Astrocyte of the spinal cord (primary cell): Measurements from ENCODE around the gene SWT1.

Experiments
- DNase-seq: peaks from one replicate; pipeline ENCODE4 v3.0.0; 2011; ENCODE audit warnings: low read depth, low spot score
- H3K4me3 ChIP-seq: 2 replicates; pipeline ENCODE4 v1.5.1; 2011; ENCODE audit warnings: low read depth, mild to moderate bottlenecking, low read length, moderate library complexity
- CTCF ChIP-seq: IDR thresholded peaks from 2 replicates; pipeline ENCODE4 v1.5.1; 2012; ENCODE audit warnings: low read depth, mild to moderate bottlenecking, low read length, inconsistent platforms
- in situ Hi-C: cut with HindIII; loops from 2 replicates; pipeline ENCODE4 v1.10.0; 2017; ENCODE audit warnings: low sequenced_read_pairs

Gene SWT1

GRCh38 chr1:185156854-185157598 lies at the start of gene SWT1, which contains the start of gene TRMT1L:
SWT1 (plus strand) TSS chr1:185157167; CDS start chr1:185160842, 3,675 bp downstream.
TRMT1L (minus strand) TSS chr1:185156953; CDS start chr1:185156712, 241 bp downstream.
- DNase-seq = peak; percentile 100
- peak within 1 kb of the TSS; percentile 97 for H3K4me3 ChIP-seq
- TF ChIP-seq CTCF = no peak
- in situ Hi-C loops = no loop called here

- H3K4me3 ChIP-seq = no peak overlapping the region
- no peak for TF ChIP-seq CTCF
- in situ Hi-C loops = no loop called here
- peak; percentile 15 for DNase-seq
Measured at GRCh38 chr1:185108321-185108720, 48.6 kb upstream of the SWT1 start.

- no peak for TF ChIP-seq CTCF
- H3K4me3 ChIP-seq = no peak overlapping the region
Measured at GRCh38 chr1:185110145-185110544, 46.8 kb upstream of the SWT1 start.

GRCh38 chr1:185111873-185112272 lies 45.1 kb upstream of the SWT1 start:
- no peak overlapping the region for H3K4me3 ChIP-seq
- DNase-seq = no peak
- TF ChIP-seq CTCF = no peak
- in situ Hi-C loops = no loop called here

More at GRCh38 chr1:185110145-185110544, 46.8 kb upstream of the SWT1 start:
- DNase-seq = no peak
- in situ Hi-C loops = no loop called here

GRCh38 chr1:185112356-185112755 lies 44.6 kb upstream of the SWT1 start:
- in situ Hi-C loops = no loop called here
- no peak for TF ChIP-seq CTCF
- DNase-seq = no peak
- H3K4me3 ChIP-seq = no peak overlapping the region

- in situ Hi-C loops = no loop called here
- TF ChIP-seq CTCF = no peak
- DNase-seq = no peak
Measured at GRCh38 chr1:185129708-185130107, 27.3 kb upstream of the SWT1 start.

More at GRCh38 chr1:185129708-185130107, 27.3 kb upstream of the SWT1 start:
- no peak overlapping the region for H3K4me3 ChIP-seq
